Skin epidermis (tissue), 12 donors: ENCODE results near the gene LRRC38.

Experiments
- H3K27ac ChIP-seq, 21 experiments: fragments of 200-600 bp; sonication (generic) in 11 of 21; one replicate each; pipeline ENCODE4 v1.5.0; 2020; ENCODE audit warnings: mild to moderate bottlenecking in 3 of 21, inconsistent platforms in 2 of 21, moderate library complexity in 2 of 21
- H3K4me3 ChIP-seq, 7 experiments: fragments of 200-600 bp; sonication (generic) in 2 of 7; one replicate each; pipeline ENCODE4 v1.5.0; 2020; ENCODE audit warnings: inconsistent platforms in 2 of 7, mild to moderate bottlenecking in 2 of 7, moderate library complexity in 1 of 7

Gene LRRC38

DNA sequence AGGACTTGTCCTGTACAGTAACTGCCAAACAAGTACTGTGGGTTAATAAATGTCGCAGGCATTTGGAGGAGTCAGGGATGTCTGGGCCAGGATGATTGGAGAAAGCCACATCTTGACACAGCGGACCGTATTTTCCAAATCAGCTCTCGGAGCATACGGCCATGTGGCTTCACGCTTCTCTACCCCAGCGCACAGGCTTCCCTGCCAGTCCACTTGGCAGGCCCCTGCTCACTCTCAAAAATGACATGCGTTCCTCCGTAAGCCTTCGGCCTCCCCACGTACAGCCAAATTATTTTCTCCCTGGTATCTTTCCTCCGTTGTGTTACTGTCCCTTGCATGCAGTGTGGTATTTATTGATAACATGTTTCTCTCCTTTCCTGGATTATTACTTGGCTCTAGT lies 7.2 kb upstream of the LRRC38 start:
- Histone ChIP-seq H3K4me3 (no peak overlapping the region), H3K27ac (no peak overlapping the region)

DNA sequence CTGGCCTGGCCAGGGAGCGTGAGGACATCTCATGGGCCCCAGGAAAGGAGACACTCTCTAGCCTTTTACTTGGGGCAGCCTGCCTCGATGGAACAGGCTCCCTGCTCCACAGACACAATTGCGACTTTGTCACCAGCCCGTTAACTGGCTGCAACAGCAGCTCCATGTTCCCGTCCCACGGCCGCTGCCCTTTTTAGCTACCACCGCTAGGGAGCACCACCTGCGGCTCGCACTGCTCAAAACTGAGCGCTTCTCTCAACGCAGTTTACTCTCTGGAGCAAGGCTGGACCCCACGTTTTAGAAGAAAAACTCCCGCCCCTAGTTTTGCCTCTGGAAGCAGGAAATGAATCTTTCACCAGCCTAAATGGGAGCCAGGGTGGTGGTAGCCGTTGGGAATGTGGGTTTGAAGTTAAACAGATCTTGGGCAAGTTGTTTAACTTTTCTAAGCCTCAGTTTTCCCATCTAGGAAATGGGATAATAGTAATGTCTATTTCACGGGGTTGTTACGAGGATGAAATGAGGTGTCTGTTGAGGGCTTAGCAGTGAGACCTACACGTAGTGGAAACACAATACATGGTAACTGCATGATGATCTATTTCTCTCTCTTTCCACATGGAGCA lies 3.5 kb upstream of the LRRC38 start:
- H3K4me3 ChIP-seq, result no peak overlapping the region

DNA sequence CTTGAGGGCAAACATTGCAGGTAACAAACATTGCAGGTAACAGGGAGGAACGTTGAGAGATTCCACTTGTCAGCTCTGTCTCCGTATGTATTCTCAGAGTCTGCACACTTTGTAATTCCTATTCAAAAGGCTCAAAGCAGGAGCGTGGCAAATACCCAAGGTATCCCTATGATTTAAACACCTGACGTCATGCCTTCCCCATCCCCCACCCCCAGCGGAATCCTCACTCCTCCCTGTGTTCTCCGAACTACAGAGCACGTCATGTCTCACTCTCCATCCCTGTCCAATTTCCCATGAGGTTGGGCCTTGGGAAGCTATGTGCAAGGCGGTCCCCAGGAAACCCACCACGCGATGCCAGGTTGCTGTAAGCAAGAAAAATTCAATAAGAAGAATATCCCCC lies 2.8 kb upstream of the LRRC38 start:
- H3K4me3 ChIP-seq, result no peak overlapping the region

More for the DNA sequence above, 3.5 kb upstream of the LRRC38 start:
- no peak overlapping the region for H3K27ac ChIP-seq

DNA sequence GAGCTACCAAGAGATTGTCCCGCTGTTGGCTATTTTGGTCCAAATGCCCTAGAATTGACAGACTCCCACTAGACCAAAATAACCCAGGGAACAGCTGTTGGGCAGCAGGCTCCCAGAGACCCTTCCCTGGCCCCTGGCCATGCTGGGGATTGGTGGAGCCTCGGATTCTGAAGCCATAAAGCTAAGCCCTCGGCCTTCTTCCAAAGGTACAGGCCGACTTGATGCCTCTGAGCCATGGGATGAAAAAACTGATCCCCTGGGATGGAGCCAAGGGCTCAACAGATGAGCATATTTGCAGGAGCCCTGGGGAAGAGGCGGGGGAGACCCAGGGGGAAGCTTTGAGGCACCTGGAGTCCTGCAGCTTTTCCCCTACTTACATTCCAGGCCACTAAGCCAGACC lies 1.0 kb upstream of the LRRC38 start:
- Histone ChIP-seq H3K27ac (no peak overlapping the region), H3K4me3 (no peak overlapping the region)

More for the DNA sequence above, 2.8 kb upstream of the LRRC38 start:
- no peak overlapping the region for H3K27ac ChIP-seq

DNA sequence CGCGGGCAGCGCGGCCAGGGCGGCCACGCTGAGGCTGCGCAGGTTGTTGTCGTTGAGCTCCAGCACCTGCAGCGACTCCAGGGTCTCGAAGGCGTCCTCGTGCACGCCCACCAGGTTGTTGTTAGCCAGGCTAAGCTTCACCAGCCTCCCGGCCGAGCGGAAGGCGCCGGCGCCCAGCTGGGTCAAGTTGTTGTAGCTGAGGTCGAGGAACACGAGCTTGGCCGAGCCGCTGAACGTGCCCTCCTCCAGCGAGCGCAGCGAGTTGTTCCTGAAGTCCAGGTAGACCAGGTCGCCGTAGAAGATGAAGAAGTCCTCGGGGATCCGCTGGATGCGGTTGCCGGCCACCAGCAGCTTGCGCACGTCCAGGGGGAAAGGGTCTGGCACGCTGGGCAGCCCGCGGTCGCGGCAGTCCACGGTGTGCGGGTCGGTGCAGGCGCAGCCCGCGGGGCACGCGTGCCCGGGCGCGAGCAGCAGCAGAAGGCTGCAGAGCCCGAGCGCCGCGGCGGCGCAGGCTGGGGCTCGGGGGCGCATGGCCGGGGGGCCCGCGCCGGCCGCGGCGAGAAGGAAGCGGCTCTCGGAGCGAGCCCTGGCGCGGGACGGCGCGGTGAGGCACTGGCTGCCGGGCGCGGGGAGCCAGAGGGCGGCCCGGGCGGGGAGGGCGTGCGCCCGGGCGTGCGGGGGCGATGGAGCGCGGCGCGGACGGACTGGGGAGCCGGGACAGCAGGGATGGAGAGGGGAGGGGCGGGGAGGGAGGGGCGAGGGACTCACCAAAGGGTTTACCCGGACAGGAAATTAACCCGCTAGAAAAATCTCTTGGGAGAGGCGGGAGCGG lies 524 bp downstream of the LRRC38 start:
- Histone ChIP-seq H3K27ac (no peak overlapping the region), H3K4me3 (peak overlapping the region in 1 of 7 experiments; percentile 26)

DNA sequence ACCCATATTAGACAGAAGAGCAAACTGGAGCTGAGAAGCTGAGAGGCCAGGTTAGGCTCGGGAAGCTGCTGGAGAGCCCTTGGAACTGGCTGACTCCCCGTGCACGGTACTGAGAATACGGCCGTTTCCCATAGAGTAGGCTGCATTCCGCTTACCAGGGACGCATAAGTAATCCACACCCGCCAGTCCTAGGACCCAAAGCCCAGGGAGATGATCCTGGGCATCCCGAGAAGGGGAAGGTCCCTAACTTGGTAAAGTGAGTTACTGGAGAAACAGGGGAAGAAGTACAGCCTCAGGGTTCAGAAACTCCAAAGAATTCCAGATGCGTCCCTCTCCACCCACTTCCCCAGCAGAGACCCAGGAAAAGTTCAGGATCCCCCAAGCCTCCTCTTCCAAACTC lies 1.3 kb downstream of the LRRC38 start:
- Histone ChIP-seq H3K4me3 (no peak overlapping the region), H3K27ac (no peak overlapping the region)

DNA sequence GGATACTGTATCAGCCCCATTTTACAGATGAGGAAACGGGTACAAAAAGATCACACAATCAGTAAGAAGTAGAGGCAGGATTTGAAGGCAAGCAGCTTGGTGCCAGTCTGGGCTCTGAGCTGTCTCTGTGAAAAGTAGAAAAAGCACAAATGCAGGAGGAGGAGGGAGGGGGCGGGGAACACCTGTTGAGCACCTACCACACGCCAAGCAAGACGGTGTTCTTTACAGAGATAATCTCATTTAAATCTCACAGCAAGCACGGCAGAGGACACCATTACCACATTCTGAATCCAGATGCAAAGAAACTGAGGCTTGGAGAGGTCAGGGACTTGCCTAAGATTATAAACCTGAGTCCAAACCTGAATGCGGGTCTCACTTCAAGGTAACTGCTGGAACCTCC lies 3.3 kb downstream of the LRRC38 start:
- Histone ChIP-seq H3K27ac (no peak overlapping the region), H3K4me3 (no peak overlapping the region)

DNA sequence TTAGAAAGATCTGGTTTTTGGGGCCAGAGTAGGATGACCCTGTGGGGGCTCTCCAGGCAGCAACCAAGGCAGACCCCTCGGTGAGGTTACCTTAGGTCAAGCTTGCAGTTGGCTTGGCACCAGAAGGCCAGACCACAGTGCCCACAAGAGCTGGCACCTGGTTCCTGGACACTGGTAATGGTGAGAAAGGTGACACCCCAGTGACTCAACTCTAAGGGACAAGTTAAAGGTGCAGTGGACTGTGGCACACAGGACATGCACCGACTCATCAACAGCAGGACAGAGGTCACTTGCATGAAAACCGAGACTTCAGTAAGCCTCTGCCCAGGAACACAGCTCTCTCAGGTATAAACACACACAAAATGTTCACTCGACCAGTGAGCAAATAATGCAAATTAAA lies 6.7 kb downstream of the LRRC38 start:
- Histone ChIP-seq H3K4me3 (no peak overlapping the region), H3K27ac (no peak overlapping the region)

DNA sequence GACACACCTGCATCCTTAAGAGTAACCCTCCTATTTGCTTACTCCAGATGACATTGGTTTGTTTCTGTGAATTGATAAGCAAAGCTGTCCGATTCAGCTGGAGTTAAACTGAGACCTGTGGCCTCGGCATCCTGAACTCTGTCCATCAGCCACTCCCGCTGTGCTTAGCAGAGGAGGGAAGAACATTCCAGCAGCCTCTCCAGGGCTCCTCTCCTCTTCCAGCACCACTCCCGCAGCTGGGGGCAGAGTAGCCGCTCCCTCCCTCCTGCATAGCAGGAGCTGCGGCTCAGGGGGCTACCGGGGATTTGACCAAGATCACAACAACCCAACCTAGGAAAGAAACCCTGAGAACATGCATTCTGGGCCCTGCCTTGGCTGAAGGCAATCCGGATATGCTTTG lies 8.8 kb downstream of the LRRC38 start:
- Histone ChIP-seq H3K4me3 (no peak overlapping the region), H3K27ac (no peak overlapping the region)

DNA sequence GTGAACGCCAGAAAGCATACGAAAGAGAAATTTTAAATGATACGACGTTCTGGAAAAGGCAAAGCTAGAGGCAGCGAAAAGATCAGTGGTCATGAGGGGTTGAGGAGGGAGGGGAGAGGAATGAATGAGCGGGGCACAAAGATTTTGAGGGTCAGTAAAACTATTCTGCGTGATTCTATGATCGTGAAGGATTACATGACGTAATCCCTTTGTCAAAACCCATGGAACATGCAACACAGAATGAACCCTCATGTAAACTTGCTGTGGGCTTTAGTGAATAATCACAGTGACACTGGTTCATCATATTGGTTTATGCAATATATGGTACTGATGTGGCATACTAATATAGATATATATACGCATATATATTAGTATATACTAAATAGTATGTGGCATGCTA lies 13.0 kb downstream of the LRRC38 start:
- no peak overlapping the region for H3K4me3 ChIP-seq
- H3K27ac ChIP-seq, result no peak overlapping the region

DNA sequence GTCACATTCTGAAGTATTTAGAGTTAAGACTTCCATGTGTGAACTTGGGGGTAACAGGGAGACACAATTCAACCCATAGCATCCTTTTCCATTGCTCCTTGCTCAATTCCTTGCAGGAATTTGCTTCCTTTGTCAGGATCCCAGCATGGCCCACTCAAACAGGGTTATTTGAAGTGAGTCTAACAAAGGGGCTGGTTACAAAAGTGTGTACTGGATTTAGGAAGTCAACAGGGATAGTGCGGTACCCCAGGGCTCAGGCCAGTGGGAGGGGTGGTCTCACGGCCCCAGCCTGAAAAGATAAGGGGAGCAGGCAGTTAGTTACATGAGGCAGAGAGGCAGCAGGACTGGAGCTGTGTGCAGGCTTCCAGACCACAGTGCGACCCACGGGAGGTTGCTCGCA lies 14.4 kb downstream of the LRRC38 start:
- Histone ChIP-seq H3K4me3 (no peak overlapping the region), H3K27ac (no peak overlapping the region)

DNA sequence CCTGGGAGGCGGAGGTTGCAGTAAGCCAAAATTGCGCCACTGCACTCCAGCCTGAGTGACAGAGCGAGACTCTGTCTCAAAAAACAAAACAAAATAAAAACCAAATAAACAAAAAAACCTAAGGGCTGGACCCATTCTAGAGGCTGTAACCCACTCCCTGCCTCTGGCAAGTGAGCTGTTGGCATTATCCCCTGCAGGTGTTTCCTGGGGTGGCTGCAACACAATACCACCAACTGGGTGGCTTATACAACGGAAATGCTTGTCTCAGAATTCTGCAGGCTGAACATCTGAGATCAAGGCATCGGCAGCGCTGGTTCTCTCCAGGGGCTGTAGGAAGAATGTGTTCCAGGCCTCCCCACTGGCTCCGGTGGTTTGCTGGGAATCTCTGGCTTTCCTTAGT lies 15.2 kb downstream of the LRRC38 start:
- no peak overlapping the region for H3K27ac ChIP-seq
- H3K4me3 ChIP-seq, result no peak overlapping the region

DNA sequence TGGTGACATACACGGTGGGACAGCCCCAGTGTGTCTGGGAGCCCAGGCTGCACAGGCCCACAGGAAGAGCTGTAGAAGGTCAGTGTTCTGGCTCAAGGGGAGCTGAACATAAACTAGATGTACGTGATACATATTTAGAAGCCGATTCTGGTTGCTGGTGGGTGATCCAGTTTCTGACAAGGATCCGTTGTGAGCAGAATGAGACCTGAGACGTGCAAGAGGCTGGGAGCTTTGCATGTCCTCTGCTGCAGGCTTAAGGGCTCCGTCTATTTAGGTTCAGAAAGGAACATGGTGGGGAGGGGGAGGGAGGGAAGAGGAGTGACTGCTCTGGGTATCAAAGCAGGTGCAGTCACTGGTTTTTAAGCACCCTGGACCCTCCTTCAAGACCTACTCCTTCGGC lies 18.6 kb downstream of the LRRC38 start:
- Histone ChIP-seq H3K27ac (no peak overlapping the region), H3K4me3 (no peak overlapping the region)

DNA sequence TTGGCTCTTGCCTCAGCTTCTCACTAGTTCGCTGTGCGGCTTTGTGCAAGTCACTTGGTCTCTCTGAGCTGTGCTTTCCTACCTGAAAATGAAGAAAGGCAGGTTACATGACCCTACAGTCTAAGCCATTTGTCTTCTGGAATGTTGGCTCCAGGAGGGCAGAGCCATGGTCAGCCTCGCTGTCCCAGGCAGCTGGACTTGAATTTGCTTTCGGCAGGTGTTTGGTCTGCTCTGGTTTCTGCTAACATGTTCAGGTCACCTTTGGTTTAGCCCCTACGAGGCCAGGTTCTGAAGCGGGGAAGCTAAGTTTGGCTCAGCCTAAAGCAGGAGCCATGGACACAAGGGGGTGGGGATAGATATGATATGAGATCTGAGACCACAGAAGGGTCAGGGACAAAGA lies 19.1 kb downstream of the LRRC38 start:
- Histone ChIP-seq H3K4me3 (no peak overlapping the region), H3K27ac (no peak overlapping the region)

DNA sequence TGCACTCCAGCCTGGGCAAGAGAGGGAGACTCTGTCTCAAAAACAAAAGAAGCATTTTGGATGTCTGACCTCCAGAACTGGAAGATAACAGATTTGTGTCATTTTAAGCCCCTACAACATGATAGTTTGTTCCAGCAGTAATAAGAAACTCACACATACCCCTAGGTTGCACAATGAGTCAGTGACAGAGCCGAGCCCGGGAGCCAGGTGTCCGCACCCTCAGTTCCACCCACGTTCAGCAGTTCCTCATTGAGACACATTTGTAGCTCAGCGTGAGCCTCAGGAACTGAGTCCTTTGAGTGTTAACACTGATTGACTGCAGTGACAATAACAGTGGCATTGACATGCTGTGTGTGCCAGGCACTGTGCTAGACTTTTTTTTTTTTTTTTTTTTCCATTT lies 19.8 kb downstream of the LRRC38 start:
- no peak overlapping the region for H3K27ac ChIP-seq
- no peak overlapping the region for H3K4me3 ChIP-seq

DNA sequence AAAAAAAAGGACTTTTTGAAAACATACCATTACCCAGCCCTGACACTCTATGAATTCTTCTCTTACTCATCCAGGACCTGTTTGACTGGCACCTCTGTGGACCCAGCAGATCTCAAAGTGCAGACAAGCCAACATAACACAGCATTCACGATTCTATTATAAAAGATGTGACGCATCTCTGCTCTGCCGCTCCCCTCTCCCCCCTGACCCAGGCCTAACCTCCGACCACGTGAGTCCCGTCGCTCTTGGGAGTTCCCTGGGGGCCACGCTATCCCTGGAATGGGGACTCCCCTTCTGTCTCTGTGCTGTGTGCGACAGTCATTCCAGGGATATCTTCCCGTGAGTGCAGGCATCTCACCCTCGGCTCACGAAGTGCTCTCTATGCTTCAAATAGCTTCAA lies 21.1 kb downstream of the LRRC38 start:
- H3K27ac ChIP-seq, result no peak overlapping the region

DNA sequence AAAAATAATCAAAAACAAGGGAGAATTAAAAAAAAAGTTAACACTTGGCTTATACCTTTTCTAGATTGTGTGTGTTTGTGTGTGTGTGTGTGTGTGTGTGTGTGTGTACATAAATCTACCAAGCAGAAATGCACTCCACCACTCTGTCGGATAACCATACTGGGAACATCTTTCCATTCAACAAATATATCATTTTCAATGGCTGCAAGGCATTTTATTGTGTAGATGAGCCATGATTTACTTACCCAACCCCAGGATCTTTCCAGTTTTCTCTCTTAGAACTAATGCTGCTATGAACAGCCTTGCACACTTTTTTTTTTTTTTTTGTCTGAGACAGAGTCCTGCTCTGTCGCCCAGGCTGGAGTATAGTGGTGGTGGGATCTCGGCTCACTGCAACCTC lies 25.8 kb downstream of the LRRC38 start:
- H3K27ac ChIP-seq, result no peak overlapping the region
- H3K4me3 ChIP-seq, result no peak overlapping the region

More for the DNA sequence above, 21.1 kb downstream of the LRRC38 start:
- no peak overlapping the region for H3K4me3 ChIP-seq

DNA sequence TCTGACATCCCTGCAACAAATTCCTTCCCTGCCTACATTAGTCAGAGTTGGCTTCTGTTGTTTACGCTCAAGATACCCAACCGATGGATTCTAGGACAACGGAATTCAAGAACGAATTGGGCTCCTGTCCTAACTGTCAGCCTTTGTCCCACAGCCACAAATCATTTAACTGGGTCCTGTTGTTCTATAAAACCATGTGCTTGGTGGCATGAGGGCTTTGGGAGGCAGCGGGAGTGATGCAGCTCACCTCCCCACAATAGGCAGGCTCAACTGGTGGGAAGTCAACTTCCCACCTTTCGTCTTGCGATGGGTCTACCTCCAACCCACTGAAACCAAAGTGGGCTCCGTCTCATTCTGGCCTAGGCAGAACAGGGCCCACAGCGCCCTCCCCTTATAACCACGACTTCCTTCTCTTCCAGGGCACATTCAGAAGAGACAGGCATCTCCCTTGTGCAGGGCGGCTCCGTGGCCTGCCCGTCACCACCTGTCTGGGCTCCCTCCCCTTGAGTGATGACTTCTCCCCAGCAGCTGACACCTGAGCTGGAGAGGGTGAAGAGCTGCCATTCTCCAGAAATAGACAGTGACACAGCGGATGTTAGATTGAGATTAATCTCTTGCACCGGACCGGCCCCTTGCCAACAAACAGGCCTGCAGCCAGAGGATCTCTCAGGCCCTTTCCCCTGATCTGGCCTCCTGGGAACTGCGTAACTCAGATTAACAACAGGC lies 26.5 kb downstream of the LRRC38 start:
- Histone ChIP-seq H3K4me3 (no peak overlapping the region), H3K27ac (no peak overlapping the region)

DNA sequence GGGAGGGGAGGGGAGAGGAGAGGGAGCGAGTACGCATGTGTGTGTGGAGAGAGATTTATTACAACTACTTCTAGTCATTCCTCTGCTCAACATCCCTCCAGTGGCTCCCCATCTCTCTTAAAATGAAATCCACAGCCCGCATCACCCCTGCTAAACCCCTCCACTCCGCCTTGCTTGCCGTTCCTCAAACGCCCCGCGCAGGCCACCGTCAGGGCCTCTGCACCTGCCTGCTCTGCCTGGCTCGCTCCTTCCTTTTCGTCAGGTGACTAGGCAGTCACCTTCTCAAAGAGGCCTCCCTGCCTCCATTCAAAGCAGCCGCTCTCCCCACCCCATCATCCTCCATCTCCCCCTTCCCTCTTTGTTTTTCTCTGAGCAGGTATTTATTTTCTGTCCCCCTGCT lies 29.9 kb downstream of the LRRC38 start:
- Histone ChIP-seq H3K4me3 (no peak overlapping the region), H3K27ac (no peak overlapping the region)

DNA sequence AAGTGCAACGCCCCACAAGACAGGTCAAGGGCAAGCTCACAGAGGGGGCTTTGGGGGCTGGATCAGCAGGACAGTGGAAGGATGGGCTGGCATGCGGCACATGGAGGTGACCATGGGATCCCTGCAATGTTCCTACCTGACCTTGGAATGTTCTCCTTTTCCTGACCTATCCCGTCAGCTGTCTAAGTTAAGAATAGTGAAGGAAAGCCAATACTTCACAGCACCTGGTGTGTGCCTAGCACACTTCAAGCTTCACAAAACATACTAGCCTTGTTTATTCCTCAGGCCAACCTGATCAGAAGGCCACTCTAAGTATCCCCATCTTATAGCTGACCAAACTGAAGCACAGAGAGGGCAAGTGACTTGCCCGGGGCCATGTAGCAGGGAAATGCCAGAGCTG lies 31.2 kb downstream of the LRRC38 start:
- Histone ChIP-seq H3K27ac (no peak overlapping the region), H3K4me3 (no peak overlapping the region)
